IPS-NIHi11 (cell line): Measurements from ENCODE around the gene TTF2.
"Not testable (repeated sequence)": the region's sequence is repeated elsewhere in the genome, so short reads cannot be mapped to it uniquely, and the experiment has no call there.

Source experiments
- DNase-seq: peaks from one replicate; pipeline ENCODE4 v3.0.0; 2012; ENCODE audit warnings: mixed read lengths, low spot score

Gene TTF2

DNA sequence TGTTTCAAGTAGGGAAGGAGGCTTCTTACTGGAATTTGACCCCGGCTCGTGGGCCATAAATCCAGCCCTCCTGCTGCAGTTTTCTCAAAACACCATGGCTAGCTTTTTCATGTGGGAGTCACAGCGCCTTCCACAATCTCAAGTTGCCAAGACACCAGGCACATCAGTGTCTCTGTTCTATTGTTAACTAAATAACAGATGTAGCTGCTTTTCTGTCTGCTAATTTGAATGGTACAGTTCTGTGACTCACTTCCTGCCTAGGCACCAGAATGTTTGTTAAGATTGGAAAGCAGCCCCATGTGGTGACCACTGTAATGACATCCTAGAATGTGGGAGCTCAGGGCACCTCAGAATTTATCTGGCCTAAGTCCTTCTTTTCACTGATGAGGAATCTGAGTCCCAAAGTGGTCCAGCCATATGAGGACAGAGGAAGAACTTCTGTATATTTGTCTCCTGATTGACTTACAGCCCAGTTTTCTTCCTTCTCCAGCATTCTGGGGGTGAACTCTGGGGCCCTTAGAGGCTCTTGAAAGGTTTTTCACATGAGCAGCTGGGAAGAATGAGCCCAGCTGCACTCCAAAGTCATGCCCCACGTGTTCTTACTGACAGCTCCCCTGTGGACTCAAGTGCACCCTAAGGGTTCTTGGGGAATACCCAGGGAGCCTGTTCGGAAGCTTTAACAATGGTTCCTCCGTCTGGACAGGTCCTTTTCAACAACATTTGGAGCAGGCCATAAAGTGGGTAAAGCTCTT, 33.9 kb downstream of the TTF2 start:
- peak; percentile 38 for DNase-seq

DNA sequence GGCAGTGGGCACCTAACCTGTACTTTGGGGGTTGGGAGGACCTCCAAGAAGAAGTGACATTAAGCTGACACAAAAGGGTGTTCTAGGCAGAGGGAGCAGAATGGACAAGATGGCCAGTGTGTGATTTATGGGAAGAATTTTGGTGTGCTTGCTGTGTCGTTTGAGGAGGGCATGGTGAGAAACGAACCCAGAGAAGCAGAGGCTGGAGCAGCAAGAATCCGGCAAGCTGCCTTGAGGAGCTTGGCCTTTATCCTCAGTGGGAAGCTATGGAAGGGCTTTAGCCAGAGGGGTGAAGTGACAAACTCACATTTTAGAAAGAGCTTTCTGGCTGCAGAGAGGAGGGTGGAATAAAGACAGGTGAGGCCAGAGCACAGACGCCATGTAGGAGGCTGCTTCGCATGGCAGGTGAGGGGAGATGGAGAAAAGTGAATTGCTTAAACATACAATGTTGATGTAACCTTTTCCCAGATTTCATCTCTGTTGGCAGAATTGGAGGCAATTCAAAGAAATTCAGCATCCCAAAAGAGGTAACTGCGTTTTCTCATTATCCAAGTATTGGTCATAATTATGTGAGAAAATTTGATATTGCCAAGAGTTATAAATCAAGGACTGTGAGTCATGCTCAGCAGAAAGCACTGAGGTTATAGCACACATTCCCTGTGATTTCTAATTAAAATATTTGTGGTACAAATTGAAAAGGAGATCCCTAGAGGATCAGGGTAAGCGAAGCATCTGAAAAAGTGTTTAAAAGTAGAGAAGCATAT, 34.9 kb downstream of the TTF2 start:
- DNase-seq, result no peak

DNA sequence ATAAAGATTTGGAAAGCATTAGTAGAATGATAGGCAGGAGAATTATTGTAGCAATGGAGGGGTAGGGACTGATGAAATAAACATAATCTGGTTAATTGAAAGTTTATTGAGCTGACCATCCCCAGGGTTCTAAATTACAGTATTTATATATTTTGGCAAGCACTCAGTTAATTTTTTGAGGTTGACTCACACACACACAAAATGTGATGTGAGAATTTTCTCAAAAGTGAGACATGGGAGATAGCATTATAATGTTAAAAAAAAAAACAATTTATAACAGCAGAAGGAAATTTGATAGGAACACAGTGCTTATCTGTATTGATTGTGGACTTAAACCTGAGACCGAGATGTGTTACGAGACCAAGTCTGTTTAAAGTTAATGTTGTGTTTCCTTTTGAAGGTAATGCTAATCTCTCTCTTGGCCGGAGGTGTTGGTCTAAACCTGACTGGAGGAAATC, 36.9 kb downstream of the TTF2 start:
- DNase-seq, result no peak

DNA sequence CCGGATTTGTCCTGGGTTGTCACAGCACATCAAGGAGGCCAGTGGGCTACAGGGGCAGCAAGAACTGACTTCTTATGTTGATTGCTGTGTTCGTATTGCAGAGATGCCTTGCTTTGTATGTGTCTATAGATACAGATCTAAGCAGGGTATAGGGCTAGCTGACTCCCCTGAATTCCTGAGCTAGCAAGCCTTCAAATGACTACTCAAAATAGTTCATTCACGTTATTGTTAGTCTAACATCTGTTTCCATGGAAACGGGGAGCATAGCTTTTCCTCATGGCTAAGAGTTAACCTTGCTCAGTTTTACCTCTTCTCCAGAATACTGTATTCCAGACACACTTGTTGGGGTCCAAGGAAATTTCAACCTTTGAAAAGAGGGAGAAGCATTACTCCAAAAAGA, 37.3 kb downstream of the TTF2 start:
- DNase-seq, result no peak

DNA sequence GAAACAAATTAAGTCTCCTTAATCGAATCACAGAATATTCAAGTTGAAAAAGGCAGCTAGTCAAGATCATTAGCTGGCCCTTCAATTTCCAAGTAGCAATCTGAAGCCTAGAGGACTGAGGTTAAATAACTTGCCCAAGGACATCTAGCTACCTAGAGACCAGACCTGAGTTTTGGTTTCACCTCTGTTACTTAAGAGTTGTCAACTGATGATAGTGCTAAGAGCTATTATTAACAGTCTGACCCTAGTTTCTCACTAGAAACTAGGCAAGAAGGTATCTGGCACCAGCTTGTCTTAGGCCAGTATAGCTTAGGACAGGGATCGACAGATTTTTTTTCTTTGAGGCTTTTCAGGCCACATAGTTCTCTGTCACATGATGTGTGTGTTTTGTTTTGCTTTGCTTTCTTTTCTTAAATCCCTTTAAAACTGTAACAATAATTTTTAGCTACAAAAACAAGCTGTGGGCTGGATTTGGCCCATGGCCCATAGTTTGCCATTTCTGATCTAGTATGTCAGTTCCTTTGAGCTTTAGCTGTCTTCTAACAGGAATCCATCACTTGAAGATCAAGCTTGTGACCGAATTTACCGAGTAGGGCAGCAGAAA, 38.3 kb downstream of the TTF2 start:
- DNase-seq, result no peak

DNA sequence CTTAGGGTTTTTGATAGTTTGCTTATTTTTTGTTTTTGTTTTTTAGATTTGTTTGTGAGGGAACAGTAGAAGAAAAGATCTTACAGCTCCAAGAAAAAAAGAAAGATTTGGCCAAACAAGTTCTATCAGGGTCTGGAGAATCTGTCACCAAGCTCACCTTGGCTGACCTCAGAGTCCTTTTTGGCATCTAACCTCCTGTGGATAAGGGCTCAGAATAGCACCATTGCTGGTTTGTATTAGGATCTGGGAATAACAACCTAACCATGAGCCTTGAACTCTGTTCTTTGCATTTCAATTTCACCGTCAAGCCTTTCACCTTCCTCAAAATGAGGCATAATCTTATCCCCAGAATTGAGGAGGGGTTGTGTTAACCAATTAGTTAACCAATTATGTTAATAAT, 41.2 kb downstream of the TTF2 start:
- DNase-seq, result no peak

DNA sequence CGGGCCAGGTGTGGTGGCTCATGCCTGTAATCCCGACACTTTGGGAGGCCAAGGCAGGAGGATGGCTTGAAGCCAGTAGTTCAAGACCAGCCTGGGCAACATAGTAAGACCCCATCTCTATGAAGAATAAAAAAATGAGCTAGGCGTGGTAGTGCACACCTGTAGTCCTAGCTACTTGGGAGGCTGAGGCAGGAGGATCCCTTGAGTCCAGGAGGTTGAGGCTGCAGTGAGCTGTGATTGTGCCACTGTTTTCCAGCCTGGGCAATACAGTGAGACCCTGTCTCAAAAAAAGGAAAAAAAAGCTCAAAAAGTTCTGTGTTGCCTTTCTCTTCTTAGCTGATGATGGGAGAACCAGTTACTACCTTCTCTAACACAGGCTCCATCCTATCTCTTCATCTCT, 41.7 kb downstream of the TTF2 start:
- not testable (repeated sequence) for DNase-seq

DNA sequence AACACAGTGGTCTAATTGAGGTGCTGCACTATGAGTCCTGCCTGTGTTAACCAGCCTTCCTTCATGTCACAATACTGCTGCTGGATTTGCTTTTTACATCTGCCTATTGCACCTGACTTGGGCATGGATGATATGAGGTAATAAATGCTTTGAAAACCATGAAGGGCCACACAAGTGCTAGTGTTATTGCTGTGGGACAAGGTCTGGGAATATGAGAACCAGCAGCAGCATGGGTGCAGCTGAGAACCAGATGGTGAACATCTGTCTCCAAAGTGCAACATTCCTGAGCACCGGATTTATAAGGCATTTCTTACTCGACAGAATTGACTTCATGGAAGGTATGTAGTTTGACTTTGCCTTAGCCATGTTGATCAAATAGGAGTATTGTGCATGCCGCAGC, 44.9 kb downstream of the TTF2 start:
- DNase-seq, result no peak

DNA sequence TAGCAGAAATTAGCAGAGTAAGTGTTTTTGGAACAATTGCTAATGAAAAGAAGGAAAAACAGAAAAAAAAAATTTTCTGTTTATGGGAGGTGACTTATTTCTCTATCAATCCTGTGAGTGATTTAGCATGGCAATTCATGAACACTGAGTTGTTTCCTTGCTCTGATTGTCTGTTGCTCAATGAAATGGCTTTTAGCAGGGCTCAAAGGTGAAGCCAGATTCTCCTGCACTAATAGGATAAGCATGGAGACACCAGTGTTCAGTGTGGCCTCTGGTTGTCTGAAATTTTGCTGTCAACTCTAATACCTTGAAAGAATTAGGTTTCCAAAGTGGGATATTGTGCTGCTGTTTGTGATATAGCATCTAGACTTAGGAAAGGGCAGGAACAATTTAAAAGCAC, 45.6 kb downstream of the TTF2 start:
- DNase-seq, result no peak

DNA sequence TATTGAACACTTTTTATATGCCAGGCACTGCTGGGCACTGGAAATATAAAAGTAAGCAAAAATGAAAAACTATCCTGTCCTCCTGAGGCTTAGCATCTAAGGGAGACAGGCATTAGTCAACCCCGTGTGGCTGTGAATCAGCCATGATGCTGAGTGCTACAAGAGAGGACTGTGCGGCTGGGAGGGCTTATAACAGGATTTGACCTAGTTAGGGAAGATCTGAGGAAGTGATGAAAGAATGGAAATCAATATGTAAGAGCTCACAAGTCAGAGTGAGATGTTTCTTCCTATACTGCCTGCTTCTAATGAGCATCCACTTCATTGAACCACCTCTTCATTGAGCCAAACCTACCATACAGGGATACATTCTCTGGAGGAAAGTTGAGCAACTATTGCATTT, 46.4 kb downstream of the TTF2 start:
- DNase-seq, result no peak

DNA sequence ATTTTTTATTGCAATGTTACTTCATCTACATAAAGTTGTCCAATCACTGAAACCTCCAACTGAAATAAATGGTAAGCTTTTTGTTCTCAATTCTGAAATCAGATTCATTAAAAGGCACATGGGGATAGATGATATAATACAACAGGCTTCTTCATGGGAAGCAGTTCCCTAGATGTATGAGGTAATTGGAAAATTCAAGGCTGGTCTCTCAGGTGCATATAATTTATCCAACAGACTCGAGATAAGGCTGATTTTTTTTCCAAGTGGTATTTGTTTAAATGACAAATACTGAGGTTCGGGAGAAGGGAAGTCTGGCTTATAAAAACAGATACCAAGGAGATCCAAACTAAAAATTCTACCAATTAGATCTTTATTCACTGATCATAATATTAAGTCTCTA, 47.2 kb downstream of the TTF2 start:
- DNase-seq, result no peak

DNA sequence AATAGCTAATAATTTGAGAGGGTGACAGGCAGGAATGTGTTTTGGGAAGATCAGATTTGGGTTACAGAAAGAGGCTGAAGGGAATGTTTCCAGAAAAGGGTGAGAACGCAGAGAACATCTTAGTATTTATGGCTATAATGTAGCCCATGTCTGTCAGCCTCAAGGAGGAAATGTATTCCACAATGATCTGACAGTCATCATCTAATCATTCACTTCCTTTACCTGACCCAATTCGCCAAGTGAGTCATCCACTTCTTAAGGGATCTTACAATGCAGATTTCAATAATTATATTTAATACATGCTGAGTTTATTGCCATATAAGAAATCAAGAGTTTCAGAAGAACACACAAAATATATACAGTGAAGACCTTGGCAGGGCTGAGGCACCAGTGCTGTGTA, 50.6 kb downstream of the TTF2 start:
- DNase-seq, result no peak

DNA sequence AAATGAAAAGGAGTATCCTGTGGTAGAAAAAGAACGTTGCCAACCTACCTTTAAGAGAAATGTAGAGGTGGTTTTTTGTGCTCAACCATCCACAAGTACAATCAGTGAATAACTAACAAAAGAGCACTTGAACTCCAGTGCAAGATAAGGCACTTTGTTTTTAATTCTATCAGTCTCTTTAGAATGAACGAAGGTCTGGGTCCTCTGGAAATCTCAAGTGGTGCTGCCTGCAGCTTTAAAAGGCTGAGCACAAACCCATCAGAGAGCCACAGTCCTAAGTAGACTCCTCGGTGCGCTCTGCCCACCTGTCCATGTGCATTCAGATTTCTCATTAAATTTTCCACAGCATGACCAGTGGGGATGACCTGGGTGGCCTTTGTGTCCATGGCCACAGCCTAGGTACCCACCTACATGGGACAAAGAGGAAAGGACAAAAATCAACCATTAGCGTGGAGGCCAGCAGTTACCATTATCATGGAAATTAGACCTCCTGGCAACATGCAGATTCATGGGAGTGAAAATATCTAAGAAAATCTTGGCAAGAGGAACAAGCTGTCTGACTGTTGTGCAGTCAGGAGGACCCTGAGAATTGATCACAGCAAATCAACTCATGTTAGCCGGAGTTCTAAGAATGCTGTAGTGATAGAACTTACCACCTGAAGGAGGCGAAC, 52.1 kb downstream of the TTF2 start:
- no peak for DNase-seq

DNA sequence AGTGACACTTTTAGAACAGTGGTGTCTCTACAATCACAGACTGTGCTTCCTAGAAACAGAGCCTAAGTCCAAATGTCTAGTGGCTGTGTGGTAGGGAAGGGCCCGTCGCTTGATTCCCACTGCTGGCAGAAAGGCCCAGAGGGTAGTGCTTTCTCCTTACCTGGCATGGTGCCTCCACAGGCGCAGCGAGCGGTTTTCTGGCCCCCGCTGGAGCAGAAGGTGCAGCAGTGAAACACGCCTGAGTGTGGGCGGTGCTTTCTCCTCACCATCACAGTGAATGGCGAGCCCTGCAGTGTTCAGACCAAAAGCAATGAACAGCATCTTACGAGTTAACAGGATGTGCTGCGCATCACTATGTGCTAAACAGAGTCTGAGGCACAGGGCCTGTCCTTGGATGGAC, 53.1 kb downstream of the TTF2 start:
- no peak for DNase-seq

DNA sequence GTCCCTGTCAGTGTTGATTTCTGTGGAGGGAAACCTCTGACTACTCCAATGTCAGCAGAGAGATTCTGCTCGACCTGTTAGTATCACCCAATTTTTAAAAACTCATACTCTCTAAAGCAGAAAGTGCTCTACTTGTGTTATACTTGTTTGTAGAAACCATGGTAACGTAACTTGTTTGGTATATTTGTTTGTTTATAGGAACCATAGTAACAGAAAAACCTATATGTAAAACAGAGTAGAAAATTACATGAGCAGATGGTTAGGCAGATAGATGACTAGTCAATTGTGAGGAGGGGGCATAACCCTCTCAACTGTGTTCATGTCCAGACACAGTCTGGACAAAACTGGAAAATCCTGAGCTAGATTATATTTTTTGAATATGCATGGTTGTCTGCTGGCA, 54.8 kb downstream of the TTF2 start:
- no peak for DNase-seq

DNA sequence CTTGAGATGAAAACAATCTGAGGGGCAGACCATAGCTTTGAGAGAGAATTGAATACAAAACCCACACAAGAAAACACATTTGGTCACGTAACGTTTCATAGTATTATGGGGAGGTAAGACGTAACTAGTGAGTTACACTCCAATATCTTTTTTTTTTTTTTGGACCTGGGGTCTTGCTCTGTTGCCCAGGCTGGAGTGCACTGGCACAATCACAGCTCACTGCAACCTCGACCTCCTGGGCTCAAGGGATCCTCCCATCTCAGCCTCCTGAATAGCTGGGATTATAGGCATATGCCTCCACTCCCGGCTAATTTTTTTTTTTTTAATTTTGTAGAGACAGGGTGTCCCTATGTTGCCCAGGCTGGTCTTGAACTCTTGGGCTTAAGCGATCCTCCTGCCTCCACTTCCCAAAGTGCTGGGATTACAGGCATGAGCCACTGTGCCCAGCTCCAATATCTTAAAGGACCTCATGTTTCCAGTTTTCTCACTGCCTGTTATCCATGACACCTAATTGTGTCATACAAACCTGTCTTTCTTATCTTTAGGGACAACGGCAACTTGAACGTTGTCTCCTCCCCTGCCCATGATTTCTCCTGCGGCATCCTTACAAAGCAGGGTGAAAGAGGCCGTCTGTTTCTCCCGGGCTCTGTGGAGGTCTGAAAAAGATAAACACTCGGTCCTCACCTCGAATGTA, 56.1 kb downstream of the TTF2 start:
- DNase-seq, result no peak

DNA sequence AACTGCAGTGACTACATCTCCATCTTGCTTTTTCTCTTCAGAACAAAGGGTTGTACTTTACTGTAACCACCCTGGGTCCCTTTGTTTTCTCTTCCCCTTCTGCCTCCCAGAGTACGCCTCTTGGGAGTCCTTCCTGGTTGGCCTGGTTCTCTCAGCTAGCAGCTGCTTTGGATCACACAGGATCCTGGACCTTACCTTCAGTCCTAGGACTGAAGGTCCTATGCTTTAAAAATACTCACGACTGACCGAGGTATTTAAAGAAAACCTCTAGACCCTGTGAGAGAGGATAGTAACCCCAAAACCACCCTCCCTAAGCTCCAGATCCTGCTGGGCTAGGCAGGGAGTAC, 56.6 kb downstream of the TTF2 start:
- no peak for DNase-seq

DNA sequence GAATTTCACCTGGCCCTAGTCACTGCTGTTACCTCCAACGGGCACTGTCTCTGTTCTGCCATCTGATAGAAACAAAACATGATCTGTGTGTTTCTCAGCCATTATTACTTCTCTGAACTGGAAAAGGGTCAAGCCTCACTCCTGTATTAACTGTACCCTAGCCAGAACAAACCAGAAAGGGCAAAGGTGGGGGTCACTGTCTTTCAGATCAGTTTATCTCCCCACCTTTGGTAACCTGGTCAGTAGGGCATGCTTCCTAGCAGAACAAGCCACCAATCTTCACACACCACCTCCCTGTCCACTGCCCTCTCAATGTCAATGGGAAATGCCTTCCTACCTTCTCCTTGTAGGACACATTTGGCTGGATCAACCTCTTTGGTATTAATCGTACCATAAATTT, 57.6 kb downstream of the TTF2 start:
- no peak for DNase-seq

DNA sequence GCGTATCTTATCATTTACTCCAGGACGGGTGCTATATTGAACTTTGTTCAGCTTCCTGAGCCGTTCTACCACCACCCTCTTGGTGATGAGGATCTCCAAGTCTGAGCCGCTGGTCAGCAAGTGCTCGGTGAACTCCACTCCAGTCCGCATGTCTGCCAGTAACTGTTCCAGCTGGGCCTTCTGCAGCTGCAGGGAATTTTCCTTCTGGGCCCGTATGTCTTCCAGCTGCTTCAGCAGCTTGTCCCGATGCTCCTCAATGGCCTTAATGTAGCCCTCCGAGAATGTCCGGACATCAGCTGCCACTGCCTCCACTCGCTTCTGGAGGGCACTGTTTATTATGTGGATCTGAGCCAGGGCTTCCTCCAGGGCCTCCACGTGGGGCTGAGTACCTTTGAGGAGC, 58.0 kb downstream of the TTF2 start:
- DNase-seq, result no peak

DNA sequence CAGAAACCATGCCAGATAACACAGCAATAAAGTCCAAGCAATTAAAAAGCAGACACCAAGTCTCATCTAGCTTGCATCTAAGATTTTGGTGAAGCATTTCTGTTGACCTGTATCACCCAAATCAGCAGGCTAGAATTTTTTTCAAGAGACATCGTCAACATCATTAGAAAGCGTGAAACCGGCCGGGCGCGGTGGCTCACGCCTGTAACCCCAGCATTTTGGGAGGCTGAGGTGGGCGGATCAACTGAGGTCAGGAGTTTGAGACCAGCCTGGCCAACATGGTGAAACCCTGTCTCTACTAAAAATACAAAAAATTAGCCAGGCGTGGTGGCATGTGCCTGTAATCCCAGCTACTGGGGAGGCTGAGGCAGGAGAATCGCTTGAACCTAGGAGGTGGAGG, 59.0 kb downstream of the TTF2 start:
- DNase-seq, result not testable (repeated sequence)

DNA sequence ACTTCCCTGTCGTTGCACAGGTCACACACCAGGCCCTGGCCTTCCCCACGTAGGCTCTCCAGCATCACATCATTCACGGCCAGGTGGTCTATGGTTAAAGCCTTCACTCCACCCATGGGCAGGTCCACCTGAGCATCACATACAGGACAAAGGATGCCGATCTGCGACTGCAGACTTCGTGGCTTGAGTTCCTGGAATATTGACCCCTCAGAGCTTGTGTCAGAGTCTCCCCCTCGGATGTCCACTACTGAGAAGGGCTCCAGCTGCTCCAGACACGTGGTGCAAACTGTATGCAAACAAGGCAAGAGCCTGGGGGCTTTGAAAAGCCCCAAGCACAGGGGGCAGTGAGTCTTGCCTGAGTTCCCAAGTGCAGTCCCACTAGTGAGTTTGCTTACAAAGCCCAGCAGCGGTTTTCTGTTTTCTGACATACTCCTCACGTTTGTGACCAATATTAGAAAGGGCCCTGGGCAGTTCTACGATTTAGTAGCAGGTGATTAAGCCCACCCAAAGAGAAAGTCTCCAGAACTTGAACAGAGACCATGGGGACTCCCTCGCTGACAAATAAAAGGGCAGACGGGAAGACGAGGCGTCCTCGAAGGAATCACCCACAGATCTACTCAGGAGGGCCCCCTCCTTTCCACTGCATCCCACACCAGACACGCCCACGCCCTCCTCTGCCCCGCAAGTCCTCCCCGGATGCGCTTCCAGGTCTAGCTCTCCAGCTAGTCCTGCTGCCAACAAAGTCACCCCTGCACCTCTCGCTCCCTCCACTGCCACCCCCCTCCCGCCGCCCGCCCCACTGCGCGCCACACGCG, 60.9 kb downstream of the TTF2 start:
- no peak for DNase-seq
